ENCODE measurements around the gene HOXD11. TPM values are rescaled to one million over a fixed set of nuclear protein-coding genes. Genes with fewer than 3 reads are reported as not detected.

Gene HOXD11
- total and polyA plus RNA-seq, 9 of the 15 experiments (the other 6 are each of a cell fraction or from before 2014, with no cell fraction given), result not detected

GRCh38 chr2:176085120-176085788 lies 21.8 kb upstream of the HOXD11 start:
- H3K9me1 ChIP-seq (ENCODE audit: control insufficient read depth, insufficient read depth, low read length), result no peaks in the 10 kb centered on the region
- H2AFZ ChIP-seq (ENCODE audit: low read depth, low read length), result no peak overlapping the region
- no peak overlapping the region for H3K27ac ChIP-seq (ENCODE audit: extremely low read depth, low read depth, low read length)
- no TSS peak for BruUV-seq (replicated peaks)
- H3K36me3 ChIP-seq (ENCODE audit: control insufficient read depth, insufficient read depth, low read length), result no peaks in the 10 kb centered on the region
- no peak for DNase-seq (ENCODE audit: extremely low read depth in 1 of 4, low spot score in 3 of 4)
- H3K9me3 ChIP-seq (replicated peaks; ENCODE audit: control insufficient read depth, insufficient read depth, low read depth, low read length), result peaks cover 10% of the 10 kb centered on the region
- intact Hi-C loops (cut with micrococcal nuclease), result no loop called here
- peaks cover 4% of the 10 kb centered on the region; the same call in 1 of the 2 replicates for H4K20me1 ChIP-seq (replicated peaks; ENCODE audit: control insufficient read depth, insufficient read depth, low read length)
- ChIA-PET CTCF (ENCODE audit: low intra/inter-chr PET ratio) (interaction anchor here (0.7 to 3.5 kb wide), 3 partner anchors 120 to 1050 kb away, joined by 3 to 14 read pairs (median 4); no protein-coding TSS in a partner anchor), POLR2A (interaction anchor here (0.6 to 0.7 kb wide), 2 partner anchors 380 to 546 kb away, joined by 3 read pairs; no protein-coding TSS in a partner anchor)
- H3K4me2 ChIP-seq (ENCODE audit: insufficient read depth, low read length), result no peak overlapping the region
- in situ Hi-C loops (cut with MboI), result loop anchor here (10.0 to 25.0 kb wide), 2 partner anchors 660 to 1048 kb away; no protein-coding TSS in a partner anchor
- peaks cover 0 to 35% of the 10 kb centered on the region in 2 experiments; a peak in 2 of 5 replicates for H3K4me1 ChIP-seq (replicated peaks in 1 of 2; ENCODE audit: control insufficient read depth in 2 of 2, insufficient read depth in 2 of 2, low read length in 2 of 2)
- FAIRE-seq, result no peak
- 16% methylated on average over 35 of the region's 40 CpGs for WGBS (ENCODE audit: insufficient coverage, low coverage, missing lambda C conversion rate)
- peaks cover 59 to 90% of the 10 kb centered on the region in 2 experiments for H3K27me3 ChIP-seq (ENCODE audit: control insufficient read depth in 2 of 2, insufficient read depth in 2 of 2, low read length in 2 of 2)
- H3K9ac ChIP-seq (ENCODE audit: insufficient read depth in 1 of 2, low read depth in 2 of 2, low read length in 2 of 2), result no peak overlapping the region
- H3K4me3 ChIP-seq, result no peak overlapping the region
- ATAC-seq, result no peak
- no peaks in the 10 kb centered on the region for H3K79me2 ChIP-seq (ENCODE audit: control insufficient read depth, insufficient read depth, low read length)
- TF ChIP-seq ZNF431 (CRISPR knock-in tag; IDR thresholded peaks at IDR 0.05) (no peak), ZBTB5 (IDR thresholded peaks at IDR 0.05) (no peak), NKRF (IDR thresholded peaks at IDR 0.05; ENCODE audit: borderline replicate concordance) (no peak), ZNF217 (CRISPR knock-in tag; IDR thresholded peaks at IDR 0.05) (no peak), CREB3L1 (IDR thresholded peaks at IDR 0.05; ENCODE audit: borderline replicate concordance, low read depth) (no peak), SREBF2 (CRISPR knock-in tag; IDR thresholded peaks at IDR 0.05) (no peak), SP1 (CRISPR knock-in tag; IDR thresholded peaks at IDR 0.05) (no peak), PREB (CRISPR knock-in tag; IDR thresholded peaks at IDR 0.05) (no peak), SNRNP70 (optimal IDR thresholded peaks at IDR 0.05; ENCODE audit: low read depth, low read length) (no peak), ZFX (CRISPR knock-in tag; IDR thresholded peaks at IDR 0.05) (no peak), FOXP1 (CRISPR knock-in tag; IDR thresholded peaks at IDR 0.05) (no peak), ZBTB17 (CRISPR knock-in tag; IDR thresholded peaks at IDR 0.05) (no peak), MYC (IDR thresholded peaks at IDR 0.05; ENCODE audit: low read depth, low read length) (no peak), MYC (CRISPR knock-in tag; IDR thresholded peaks at IDR 0.05; ENCODE audit: borderline replicate concordance, low read depth) (no peak), RBM25 (IDR thresholded peaks at IDR 0.05; ENCODE audit: low read depth, low read length, severe bottlenecking) (no peak), ILF3 (IDR thresholded peaks at IDR 0.05; ENCODE audit: borderline replicate concordance) (no peak)

Measured in K562 (cell line).